PFSK-1 (cell line): ENCODE data around the gene KIRREL2.

Source experiments
- FOXP2 ChIP-seq: optimal IDR thresholded peaks from 2 replicates; pipeline ENCODE3; 2011; ENCODE audit warnings: borderline replicate concordance, control low read depth, inconsistent platforms; ENCODE audit not compliant: insufficient read depth; ENCODE audit errors: extremely low read length, extremely low read depth
- POLR2AphosphoS5 ChIP-seq: IDR thresholded peaks from 2 replicates; pipeline ENCODE4 v1.6.1; 2012; ENCODE audit warnings: low read depth, mild to moderate bottlenecking, control low read depth, low read length, moderate library complexity
- REST ChIP-seq, 2 experiments: IDR thresholded peaks; 2 replicates each; pipeline versions ENCODE4 v1.6.1 to v1.8.0; 2011 to 2012; ENCODE audit warnings: low read depth in 2 of 2, low read length in 2 of 2, control low read depth in 1 of 2, inconsistent platforms in 1 of 2, mild to moderate bottlenecking in 1 of 2, moderate library complexity in 1 of 2; ENCODE audit not compliant: insufficient read depth in 1 of 2
- SIN3A ChIP-seq: IDR thresholded peaks from 2 replicates; pipeline ENCODE4 v1.6.1; 2012; ENCODE audit warnings: mild to moderate bottlenecking, low read length, moderate library complexity, borderline replicate concordance; ENCODE audit not compliant: insufficient read depth
- TAF1 ChIP-seq: IDR thresholded peaks from 2 replicates; pipeline ENCODE4 v1.6.1; 2012; ENCODE audit warnings: low read length, control low read depth, borderline replicate concordance; ENCODE audit not compliant: insufficient read depth

The KIRREL2 gene

GRCh38 chr19:35883882-35884281 is 27.2 kb downstream of the KIRREL2 start:
- TF ChIP-seq REST (IDR thresholded peaks at IDR 0.05; ENCODE audit: insufficient read depth in 1 of 2, low read depth in 2 of 2, low read length in 2 of 2) (no peak), FOXP2 (no peak), POLR2AphosphoS5 (no peak), TAF1 (no peak), SIN3A (no peak)

GRCh38 chr19:35885225-35885738 is 28.6 kb downstream of the KIRREL2 start:
- TF ChIP-seq FOXP2, result no peak
- TF ChIP-seq REST (IDR thresholded peaks at IDR 0.05; ENCODE audit: insufficient read depth in 1 of 2, low read depth in 2 of 2, low read length in 2 of 2), result no peak
- no peak for TF ChIP-seq TAF1
- no peak for TF ChIP-seq SIN3A
- no peak for TF ChIP-seq POLR2AphosphoS5

- TF ChIP-seq REST (IDR thresholded peaks at IDR 0.05; ENCODE audit: insufficient read depth in 1 of 2, low read depth in 2 of 2, low read length in 2 of 2) (no peak), SIN3A (no peak), FOXP2 (no peak), POLR2AphosphoS5 (no peak), TAF1 (no peak)
These were observed 29.2 kb downstream of the KIRREL2 start for GRCh38 chr19:35885904-35886303.

GRCh38 chr19:35887197-35887596 is 30.5 kb downstream of the KIRREL2 start:
- TF ChIP-seq FOXP2, result no peak
- no peak for TF ChIP-seq SIN3A
- TF ChIP-seq POLR2AphosphoS5, result no peak
- no peak for TF ChIP-seq REST (IDR thresholded peaks at IDR 0.05; ENCODE audit: insufficient read depth in 1 of 2, low read depth in 2 of 2, low read length in 2 of 2)
- no peak for TF ChIP-seq TAF1

- TF ChIP-seq POLR2AphosphoS5, result no peak
- no peak for TF ChIP-seq SIN3A
- TF ChIP-seq TAF1, result no peak
- no peak for TF ChIP-seq FOXP2
- TF ChIP-seq REST (IDR thresholded peaks at IDR 0.05; ENCODE audit: insufficient read depth in 1 of 2, low read depth in 2 of 2, low read length in 2 of 2), result no peak
These were observed 31.7 kb downstream of the KIRREL2 start for GRCh38 chr19:35888398-35888797.
